Glomerular visceral epithelial cell (primary cell): ENCODE results near the gene AP4M1.
"Not testable (repeated sequence)": the region's sequence is repeated elsewhere in the genome, so short reads cannot be mapped to it uniquely, and the experiment has no call there.

Experiments used
- DNase-seq: peaks from one replicate; pipeline ENCODE4 v3.0.0-alpha.2; 2016; ENCODE audit errors: extremely low spot score

AP4M1 gene

GRCh38 chr7:100107125-100107737, 5.8 kb downstream of the AP4M1 start:
- no peak for DNase-seq

- no peak for DNase-seq
Measured at GRCh38 chr7:100107890-100108289, 6.4 kb downstream of the AP4M1 start.

- DNase-seq, result no peak
Measured at GRCh38 chr7:100109521-100110163, 8.2 kb downstream of the AP4M1 start.

GRCh38 chr7:100111156-100111555, 9.7 kb downstream of the AP4M1 start:
- no peak for DNase-seq

GRCh38 chr7:100111914-100112313, 10.5 kb downstream of the AP4M1 start:
- DNase-seq, result no peak

GRCh38 chr7:100115026-100115425, 13.6 kb downstream of the AP4M1 start:
- no peak for DNase-seq

GRCh38 chr7:100118388-100119071, 17.1 kb downstream of the AP4M1 start:
- peak; percentile 50 for DNase-seq

GRCh38 chr7:100119072-100119969, 17.9 kb downstream of the AP4M1 start, which contains the start of the genes CNPY4 and TAF6:
CNPY4 (plus strand) TSS chr7:100119634; CDS start chr7:100119745, 111 bp downstream.
TAF6 (minus strand) TSS chr7:100119358; CDS start chr7:100114209, 5,149 bp downstream.
- peak; percentile 95 for DNase-seq

GRCh38 chr7:100119970-100120732, 18.7 kb downstream of the AP4M1 start:
- peak; percentile 52 for DNase-seq

GRCh38 chr7:100120733-100121036, 19.2 kb downstream of the AP4M1 start:
- DNase-seq, result no peak

GRCh38 chr7:100122067-100122466, 20.6 kb downstream of the AP4M1 start:
- DNase-seq, result no peak

- no peak for DNase-seq
Measured at GRCh38 chr7:100122568-100122967, 21.1 kb downstream of the AP4M1 start.

- DNase-seq, result no peak
Measured at GRCh38 chr7:100124301-100125230, 23.1 kb downstream of the AP4M1 start.

- no peak for DNase-seq
Measured at GRCh38 chr7:100126239-100126930, 24.9 kb downstream of the AP4M1 start.

- peak; percentile 92 for DNase-seq
Measured at GRCh38 chr7:100126931-100127865, 25.8 kb downstream of the AP4M1 start, which contains the start of gene MBLAC1. MBLAC1 (plus strand) TSS chr7:100126967; CDS start chr7:100127396, 429 bp downstream.

- DNase-seq, result peak; percentile 21
Measured at GRCh38 chr7:100127866-100128636, 26.6 kb downstream of the AP4M1 start.

GRCh38 chr7:100128637-100128963, 27.2 kb downstream of the AP4M1 start:
- no peak for DNase-seq

- not testable (repeated sequence) for DNase-seq
Measured at GRCh38 chr7:100130220-100130607, 28.8 kb downstream of the AP4M1 start.
